NT2/D1 (cell line): ENCODE results near the gene DOCK11.

Experiments
- SUZ12 ChIP-seq: IDR thresholded peaks from 2 replicates; pipeline ENCODE4 v1.6.1; 2011; ENCODE audit not compliant: insufficient read length, insufficient read depth; ENCODE audit errors: extremely low read depth
- YY1 ChIP-seq: IDR thresholded peaks from 2 replicates; pipeline ENCODE4 v1.6.1; 2011; ENCODE audit not compliant: insufficient read length, insufficient read depth

DNA sequence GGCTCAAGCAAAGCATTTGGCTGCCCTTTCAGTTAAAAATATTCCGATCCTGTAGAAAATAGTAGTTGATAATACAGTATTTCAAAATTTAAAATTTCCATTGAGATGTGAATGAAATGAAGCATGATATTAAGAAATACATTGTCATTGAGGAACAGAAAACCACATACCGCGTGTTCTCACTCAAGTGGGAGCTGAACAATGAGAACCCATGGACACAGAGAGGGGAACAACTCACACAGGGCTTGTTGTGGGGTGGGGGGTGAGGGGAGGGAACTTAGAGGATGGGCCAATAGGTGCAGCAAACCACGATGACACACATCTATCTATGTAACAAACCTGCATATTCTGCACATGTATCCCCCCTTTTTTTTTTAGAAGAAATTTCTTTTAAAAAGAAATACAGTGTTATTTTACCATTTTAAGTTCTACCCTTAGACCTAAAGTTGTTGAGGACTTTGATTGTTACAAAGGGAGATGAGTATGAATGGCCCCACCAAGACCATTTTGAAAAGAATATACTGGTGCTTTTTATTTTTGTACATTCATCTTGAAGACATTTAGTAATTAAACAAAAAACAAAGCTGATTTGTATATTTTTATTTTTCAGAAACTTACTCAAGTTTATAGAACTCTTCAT, 179.8 kb downstream of the DOCK11 start:
- no peak for TF ChIP-seq SUZ12
- TF ChIP-seq YY1: no peak
